Gastrocnemius medialis (tissue), 4 donors: ENCODE measurements around the gene CCL16. TPM values are rescaled to one million over a fixed set of nuclear protein-coding genes. Genes with fewer than 3 reads are reported as not detected.
"Not testable (repeated sequence)": the region's sequence is repeated elsewhere in the genome, so short reads cannot be mapped to it uniquely, and the experiment has no call there.

ENCODE experiments used
- ATAC-seq, 2 donors: fragments of 150-250 bp; one replicate each; pipeline ENCODE4 v1.9.1; 2016
- DNase-seq, 2 donors: peaks; one replicate each; pipeline ENCODE4 v3.0.0-alpha.2; 2019
- H3K27ac ChIP-seq, 4 donors: fragments of 200-600 bp; sonication (generic); 1 replicate in 1 of 4; 2 replicates in 3 of 4; pipeline ENCODE4 v1.5.1; 2016 to 2018; ENCODE audit warnings: mild to moderate bottlenecking in 2 of 4, moderate library complexity in 1 of 4
- H3K27me3 ChIP-seq, 3 donors: fragments of 200-600 bp; sonication (generic) in 2 of 3; 1 replicate in 1 of 3; 2 replicates in 2 of 3; pipeline versions ENCODE4 v1.5.1 to v1.6.0; 2016 to 2019; ENCODE audit warnings: mild to moderate bottlenecking in 1 of 3, moderate library complexity in 1 of 3
- H3K36me3 ChIP-seq, 2 donors: fragments of 200-600 bp; sonication (generic) in 1 of 2; one replicate each; pipeline ENCODE4 v1.5.1; 2017 to 2018
- H3K4me1 ChIP-seq, 2 donors: fragments of 200-600 bp; sonication (generic) in 1 of 2; one replicate each; pipeline ENCODE4 v1.5.1; 2016 to 2017; ENCODE audit warnings: mild to moderate bottlenecking in 2 of 2
- H3K4me3 ChIP-seq, 4 donors: fragments of 200-600 bp; sonication (generic) in 3 of 4; 1 replicate in 1 of 4; 2 replicates in 3 of 4; pipeline ENCODE4 v1.5.1; 2016 to 2019; ENCODE audit warnings: mild to moderate bottlenecking in 2 of 4
- H3K9me3 ChIP-seq, 3 donors: fragments of 200-600 bp; sonication (generic) in 2 of 3; 1 replicate in 1 of 3; 2 replicates in 2 of 3; pipeline ENCODE4 v1.5.1; 2016 to 2019
- CTCF ChIP-seq, 5 experiments: fragments of 450-650 bp in 3 of 5; fragments of 200-600 bp in 2 of 5; sonication (generic) in 2 of 5; IDR thresholded peaks in 4 of 5; conservative IDR thresholded peaks in 1 of 5; 1 replicate in 4 of 5; 2 replicates in 1 of 5; pipeline ENCODE4 v1.5.1; 2016 to 2019; ENCODE audit warnings: antibody characterized with exemption in 5 of 5, mild to moderate bottlenecking in 3 of 5, moderate library complexity in 3 of 5
- POLR2A ChIP-seq, 2 donors: fragments of 450-650 bp; IDR thresholded peaks; one replicate each; pipeline ENCODE4 v1.6.1; 2017; ENCODE audit warnings: antibody characterized with exemption in 2 of 2, mild to moderate bottlenecking in 2 of 2, moderate library complexity in 2 of 2
- in situ Hi-C, 4 donors: fragments of 200-750 bp; cut with MboI; loops; one replicate each; pipeline versions ENCODE4 v1.15.0 to v1.8.0; 2017; ENCODE audit warnings: low sequenced_read_pairs in 4 of 4
- intact Hi-C: fragments of 100-400 bp; cut with DNase I; formaldehyde crosslinking; loops from one replicate; pipeline ENCODE4 v1.15.1; 2023; ENCODE audit warnings: low total_unique reads
- total RNA-seq, 4 donors: library from RNA; depleted of rRNA; stranded (reverse); fragments of >200 nt; gene quantifications; one replicate each; pipeline versions ENCODE4 v1.1.0 to v1.2.3, GENCODE V29; 2016

CCL16 gene
- total RNA-seq, 4 donors from 2014 or later = 0.33 TPM; not detected in 3

- in situ Hi-C loops = no loop called here
- ATAC-seq = no peak
- H3K27me3 ChIP-seq = peaks cover 0 to 2% (median 0%) of the 10 kb centered on the region in 3 donors
- H3K27ac ChIP-seq = no peak within 1 kb of the TSS
- H3K36me3 ChIP-seq = no peaks in the 10 kb centered on the region
- H3K4me3 ChIP-seq = no peak within 1 kb of the TSS
- no peak for DNase-seq
- H3K4me1 ChIP-seq = no peaks in the 10 kb centered on the region
- intact Hi-C loops = no loop called here
- H3K9me3 ChIP-seq = no peaks in the 10 kb centered on the region
- no peak for TF ChIP-seq POLR2A (IDR thresholded peaks at IDR 0.05)
- no peak for TF ChIP-seq CTCF (IDR thresholded peaks at IDR 0.05 in 4 of 5, conservative IDR thresholded peaks at IDR 0.05 in 1 of 5)
Measured at GRCh38 chr17:35943537-35943936, 37.8 kb downstream of the CCL16 start, which contains the start of gene LYZL6. Gene LYZL6, minus strand, starts transcription at chr17:35943713. Its CDS starts 4,357 bp downstream, at chr17:35939356.

- DNase-seq = no peak
- TF ChIP-seq CTCF (IDR thresholded peaks at IDR 0.05 in 4 of 5, conservative IDR thresholded peaks at IDR 0.05 in 1 of 5) (no peak), POLR2A (IDR thresholded peaks at IDR 0.05) (no peak)
- Histone ChIP-seq H3K4me1 (no peaks in the 10 kb centered on the region), H3K9me3 (no peaks in the 10 kb centered on the region), H3K27ac (no peak overlapping the region), H3K27me3 (peaks cover 0 to 2% (median 0%) of the 10 kb centered on the region in 3 donors), H3K36me3 (no peaks in the 10 kb centered on the region), H3K4me3 (no peak overlapping the region)
- intact Hi-C loops = no loop called here
- ATAC-seq = no peak
- in situ Hi-C loops = no loop called here
Measured at GRCh38 chr17:35942588-35943186, 38.6 kb downstream of the CCL16 start.

GRCh38 chr17:35938492-35938891 lies 42.8 kb downstream of the CCL16 start:
- in situ Hi-C loops, H3K4me3 ChIP-seq, DNase-seq, H3K9me3 ChIP-seq, H3K36me3 ChIP-seq, H3K27me3 ChIP-seq, H3K27ac ChIP-seq, ATAC-seq, H3K4me1 ChIP-seq, intact Hi-C loops: not testable (repeated sequence)

GRCh38 chr17:35936063-35936462 lies 45.2 kb downstream of the CCL16 start:
- Histone ChIP-seq H3K27me3 (peaks cover 0 to 2% (median 1%) of the 10 kb centered on the region in 3 donors), H3K4me3 (no peak overlapping the region), H3K36me3 (no peaks in the 10 kb centered on the region), H3K9me3 (no peaks in the 10 kb centered on the region), H3K27ac (no peak overlapping the region), H3K4me1 (no peaks in the 10 kb centered on the region)
- TF ChIP-seq CTCF (IDR thresholded peaks at IDR 0.05 in 4 of 5, conservative IDR thresholded peaks at IDR 0.05 in 1 of 5) (no peak), POLR2A (IDR thresholded peaks at IDR 0.05) (no peak)
- no peak for ATAC-seq
- no peak for DNase-seq
- intact Hi-C loops = no loop called here
- in situ Hi-C loops = no loop called here

- ATAC-seq (no peak), DNase-seq (no peak)
- Histone ChIP-seq H3K4me3 (no peak overlapping the region), H3K27ac (no peak overlapping the region), H3K27me3 (peaks cover 9 to 13% (median 12%) of the 10 kb centered on the region in 3 donors), H3K36me3 (no peaks in the 10 kb centered on the region), H3K9me3 (no peaks in the 10 kb centered on the region), H3K4me1 (no peaks in the 10 kb centered on the region)
- intact Hi-C loops = no loop called here
- in situ Hi-C loops = no loop called here
- TF ChIP-seq POLR2A (IDR thresholded peaks at IDR 0.05) (no peak), CTCF (IDR thresholded peaks at IDR 0.05 in 4 of 5, conservative IDR thresholded peaks at IDR 0.05 in 1 of 5) (no peak)
Measured at GRCh38 chr17:35934760-35935159, 46.5 kb downstream of the CCL16 start.
